ENCODE data around the gene PEX5L.
"Not testable (repeated sequence)": the region's sequence is repeated elsewhere in the genome, so short reads cannot be mapped to it uniquely, and the experiment has no call there.

The PEX5L gene

GRCh38 chr3:179826247-179826637 lies 210.5 kb downstream of the PEX5L start:
- FAIRE-seq, result no peak

- no peak for FAIRE-seq
These were observed 211.1 kb downstream of the PEX5L start for GRCh38 chr3:179825527-179826246.

GRCh38 chr3:179822296-179822695 lies 214.4 kb downstream of the PEX5L start:
- no peak for FAIRE-seq

GRCh38 chr3:179819379-179819778 lies 217.4 kb downstream of the PEX5L start:
- no peak for FAIRE-seq

GRCh38 chr3:179812096-179812382 lies 224.7 kb downstream of the PEX5L start:
- no peak for FAIRE-seq

GRCh38 chr3:179811321-179812095 lies 225.2 kb downstream of the PEX5L start:
- no peak for FAIRE-seq

GRCh38 chr3:179809639-179810038 lies 227.1 kb downstream of the PEX5L start:
- FAIRE-seq, result no peak

GRCh38 chr3:179807588-179807987 lies 229.1 kb downstream of the PEX5L start:
- no peak for FAIRE-seq

- FAIRE-seq, result no peak
These were observed 230.6 kb downstream of the PEX5L start for GRCh38 chr3:179806177-179806576.

- FAIRE-seq, result no peak
These were observed 234.9 kb downstream of the PEX5L start for GRCh38 chr3:179801856-179802255.

- no peak for FAIRE-seq
These were observed 235.5 kb downstream of the PEX5L start for GRCh38 chr3:179801263-179801662.

- no peak for FAIRE-seq
These were observed 239.5 kb downstream of the PEX5L start for GRCh38 chr3:179797192-179797591.

GRCh38 chr3:179796421-179796820 lies 240.3 kb downstream of the PEX5L start:
- no peak for FAIRE-seq

- no peak for FAIRE-seq
These were observed 242.4 kb downstream of the PEX5L start for GRCh38 chr3:179794355-179794754.

GRCh38 chr3:179791793-179792192 lies 244.9 kb downstream of the PEX5L start:
- FAIRE-seq, result no peak

- no peak for FAIRE-seq
These were observed 247.7 kb downstream of the PEX5L start for GRCh38 chr3:179788996-179789395.

GRCh38 chr3:179782841-179783240 lies 253.9 kb downstream of the PEX5L start:
- not testable (repeated sequence) for FAIRE-seq

GRCh38 chr3:179775416-179776122 lies 261.2 kb downstream of the PEX5L start:
- no peak for FAIRE-seq

- FAIRE-seq, result no peak
These were observed 264.4 kb downstream of the PEX5L start for GRCh38 chr3:179772297-179772696.

GRCh38 chr3:179771797-179772196 lies 264.9 kb downstream of the PEX5L start:
- FAIRE-seq, result no peak

GRCh38 chr3:179769411-179770247 lies 267.1 kb downstream of the PEX5L start:
- no peak for FAIRE-seq

GRCh38 chr3:179768080-179768479 lies 268.7 kb downstream of the PEX5L start:
- FAIRE-seq, result no peak

All from colon (tissue), 2 donors.